Testis (tissue), 3 donors: ENCODE data around the gene RIMBP2. TPM values are rescaled to one million over a fixed set of nuclear protein-coding genes. Genes with fewer than 3 reads are reported as not detected.

ENCODE experiments used
- DNase-seq: peaks from one replicate; pipeline ENCODE4 v3.0.0-alpha.2; 2019
- H3K27ac ChIP-seq, 2 donors: fragments of 200-600 bp; sonication (generic); one replicate each; pipeline ENCODE4 v1.5.1; 2019
- H3K27me3 ChIP-seq: fragments of 200-600 bp; sonication (generic); one replicate; pipeline ENCODE4 v1.5.1; 2019
- H3K36me3 ChIP-seq: fragments of 200-600 bp; sonication (generic); one replicate; pipeline ENCODE4 v1.5.1; 2017; ENCODE audit warnings: low read depth; ENCODE audit errors: missing control alignments
- H3K4me1 ChIP-seq: fragments of 200-600 bp; sonication (generic); one replicate; pipeline ENCODE4 v1.5.1; 2019
- H3K4me3 ChIP-seq, 2 donors: fragments of 200-600 bp; sonication (generic); one replicate each; pipeline ENCODE4 v1.5.1; 2017 to 2019
- H3K9me3 ChIP-seq: fragments of 200-600 bp; sonication (generic); one replicate; pipeline ENCODE4 v1.5.1; 2017
- POLR2A ChIP-seq: fragments of 450-650 bp; IDR thresholded peaks from one replicate; pipeline ENCODE4 v1.6.1; 2017; ENCODE audit warnings: antibody characterized with exemption, mild to moderate bottlenecking, moderate library complexity
- WGBS, 2 donors: methylation state at CpG; one replicate each; pipeline ENCODE4 v1.1.5; 2018; 5-methylcytosine and 5-hydroxymethylcytosine counted together
- intact Hi-C: fragments of 100-400 bp; cut with DNase I; formaldehyde crosslinking; loops from one replicate; pipeline ENCODE4 v1.15.1; 2023; ENCODE audit warnings: low total_unique reads
- polyA plus RNA-seq: library from polyadenylated mRNA; stranded (reverse); fragments of 350-450 nt; fragmentation: Illumina TruSeq; extraction: RNeasy Lipid Tissue Mini Kit (QIAGEN cat#74804); gene quantifications from one replicate; pipeline ENCODE4 v1.2.3, GENCODE V29; 2014; ENCODE audit warnings: low read depth, low replicate concordance; ENCODE audit not compliant: insufficient read depth
- total RNA-seq, 2 donors: library from RNA; depleted of rRNA; stranded (reverse); fragments of >200 nt; gene quantifications; one replicate each; pipeline ENCODE4 v1.2.3, GENCODE V29; 2016
- TF ChIP-seq, protein P1 (sequence below), 3 experiments: fragments of 450-650 bp in 2 of 3; fragments of 200-600 bp in 1 of 3; sonication (generic) in 1 of 3; IDR thresholded peaks; one replicate each; pipeline ENCODE4 v1.5.1; 2016 to 2019; ENCODE audit warnings: antibody characterized with exemption in 3 of 3, mild to moderate bottlenecking in 2 of 3, moderate library complexity in 1 of 3

The RIMBP2 gene
- total and polyA plus RNA-seq, 3 donors from 2014 or later = 8.0 to 10.0 (median 8.7) TPM

DNA sequence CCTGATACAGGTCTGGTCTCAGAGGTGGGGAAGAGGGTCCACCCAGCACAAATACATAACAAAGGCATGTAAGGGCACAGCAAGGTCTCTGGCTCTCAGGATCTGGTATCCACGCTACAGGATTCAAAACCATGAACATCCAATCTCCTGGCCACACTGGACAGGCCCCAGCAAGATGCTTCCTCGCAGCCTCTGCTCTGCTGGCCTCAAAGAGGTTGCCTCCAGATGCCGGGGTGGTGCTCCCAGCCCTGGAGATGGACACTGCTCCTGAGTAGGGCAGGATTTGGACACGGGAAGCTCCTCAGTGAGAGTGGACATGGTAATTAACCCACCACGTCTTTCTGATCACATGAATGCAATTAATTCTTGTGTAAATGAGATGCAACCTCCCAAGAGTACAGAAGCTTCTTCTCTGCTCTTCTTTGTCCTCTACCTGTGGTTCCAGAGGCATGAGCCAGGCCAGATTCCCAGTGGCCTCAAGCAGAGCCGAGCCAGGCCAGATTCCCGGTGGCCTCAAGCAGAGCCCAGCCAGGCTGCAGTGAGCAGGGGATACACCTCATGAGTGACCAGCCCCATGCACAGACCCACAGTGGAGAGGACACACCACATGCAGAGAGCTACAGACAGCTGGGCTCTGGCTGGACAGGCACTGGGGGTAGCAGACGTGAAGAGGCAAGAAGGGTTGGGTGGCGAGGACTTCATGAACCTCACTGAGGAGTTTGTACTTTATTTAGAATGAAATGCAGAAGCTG is 192.1 kb downstream of the RIMBP2 start:
- Histone ChIP-seq H3K4me1 (no peaks in the 10 kb centered on the region), H3K4me3 (no peak overlapping the region), H3K27me3 (no peaks in the 10 kb centered on the region), H3K9me3 (no peaks in the 10 kb centered on the region), H3K27ac (no peak overlapping the region), H3K36me3 (no peaks in the 10 kb centered on the region)
- TF ChIP-seq, protein P1, sequence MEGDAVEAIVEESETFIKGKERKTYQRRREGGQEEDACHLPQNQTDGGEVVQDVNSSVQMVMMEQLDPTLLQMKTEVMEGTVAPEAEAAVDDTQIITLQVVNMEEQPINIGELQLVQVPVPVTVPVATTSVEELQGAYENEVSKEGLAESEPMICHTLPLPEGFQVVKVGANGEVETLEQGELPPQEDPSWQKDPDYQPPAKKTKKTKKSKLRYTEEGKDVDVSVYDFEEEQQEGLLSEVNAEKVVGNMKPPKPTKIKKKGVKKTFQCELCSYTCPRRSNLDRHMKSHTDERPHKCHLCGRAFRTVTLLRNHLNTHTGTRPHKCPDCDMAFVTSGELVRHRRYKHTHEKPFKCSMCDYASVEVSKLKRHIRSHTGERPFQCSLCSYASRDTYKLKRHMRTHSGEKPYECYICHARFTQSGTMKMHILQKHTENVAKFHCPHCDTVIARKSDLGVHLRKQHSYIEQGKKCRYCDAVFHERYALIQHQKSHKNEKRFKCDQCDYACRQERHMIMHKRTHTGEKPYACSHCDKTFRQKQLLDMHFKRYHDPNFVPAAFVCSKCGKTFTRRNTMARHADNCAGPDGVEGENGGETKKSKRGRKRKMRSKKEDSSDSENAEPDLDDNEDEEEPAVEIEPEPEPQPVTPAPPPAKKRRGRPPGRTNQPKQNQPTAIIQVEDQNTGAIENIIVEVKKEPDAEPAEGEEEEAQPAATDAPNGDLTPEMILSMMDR (IDR thresholded peaks at IDR 0.05) = no peak
- TF ChIP-seq POLR2A = no peak
- intact Hi-C loops = no loop called here
- no peak for DNase-seq
- WGBS, 2 donors = 75 to 85% methylated on average over 7 to 9 of the region's 9 CpGs

GRCh38 chr12:130523208-130523607 is 192.9 kb downstream of the RIMBP2 start:
- 89 to 93% methylated on average over 7 to 9 of the region's 9 CpGs for WGBS, 2 donors
- intact Hi-C loops = no loop called here
- H3K4me3 ChIP-seq = no peak overlapping the region
- no peaks in the 10 kb centered on the region for H3K27me3 ChIP-seq
- H3K27ac ChIP-seq = no peak overlapping the region
- no peaks in the 10 kb centered on the region for H3K36me3 ChIP-seq
- no peaks in the 10 kb centered on the region for H3K9me3 ChIP-seq
- no peaks in the 10 kb centered on the region for H3K4me1 ChIP-seq
- DNase-seq = no peak
- no peak for TF ChIP-seq POLR2A
- TF ChIP-seq, protein P1 (IDR thresholded peaks at IDR 0.05) = no peak

GRCh38 chr12:130522244-130522834 is 193.8 kb downstream of the RIMBP2 start:
- Histone ChIP-seq H3K9me3 (no peaks in the 10 kb centered on the region), H3K27ac (no peak overlapping the region), H3K36me3 (no peaks in the 10 kb centered on the region), H3K4me3 (no peak overlapping the region), H3K4me1 (no peaks in the 10 kb centered on the region), H3K27me3 (no peaks in the 10 kb centered on the region)
- no peak for DNase-seq
- intact Hi-C loops = no loop called here
- 82 to 83% methylated on average over 14 to 17 of the region's 17 CpGs for WGBS, 2 donors
- no peak for TF ChIP-seq POLR2A
- TF ChIP-seq, protein P1 (IDR thresholded peaks at IDR 0.05) = no peak

GRCh38 chr12:130521375-130522124 is 194.5 kb downstream of the RIMBP2 start:
- Histone ChIP-seq H3K36me3 (no peaks in the 10 kb centered on the region), H3K4me3 (no peak overlapping the region), H3K27ac (no peak overlapping the region), H3K4me1 (no peaks in the 10 kb centered on the region), H3K9me3 (no peaks in the 10 kb centered on the region), H3K27me3 (no peaks in the 10 kb centered on the region)
- intact Hi-C loops = no loop called here
- TF ChIP-seq POLR2A = no peak
- TF ChIP-seq, protein P1 (IDR thresholded peaks at IDR 0.05) = no peak
- DNase-seq = no peak
- 84 to 85% methylated on average over 9 to 11 of the region's 11 CpGs for WGBS, 2 donors
